ENCODE data around the gene TAP2.
A peak's percentile ranks its signal among the peaks of the same experiment; 100 is the strongest.
"Not testable (repeated sequence)": the region's sequence is repeated elsewhere in the genome, so short reads cannot be mapped to it uniquely, and the experiment has no call there.

Gene TAP2

DNA sequence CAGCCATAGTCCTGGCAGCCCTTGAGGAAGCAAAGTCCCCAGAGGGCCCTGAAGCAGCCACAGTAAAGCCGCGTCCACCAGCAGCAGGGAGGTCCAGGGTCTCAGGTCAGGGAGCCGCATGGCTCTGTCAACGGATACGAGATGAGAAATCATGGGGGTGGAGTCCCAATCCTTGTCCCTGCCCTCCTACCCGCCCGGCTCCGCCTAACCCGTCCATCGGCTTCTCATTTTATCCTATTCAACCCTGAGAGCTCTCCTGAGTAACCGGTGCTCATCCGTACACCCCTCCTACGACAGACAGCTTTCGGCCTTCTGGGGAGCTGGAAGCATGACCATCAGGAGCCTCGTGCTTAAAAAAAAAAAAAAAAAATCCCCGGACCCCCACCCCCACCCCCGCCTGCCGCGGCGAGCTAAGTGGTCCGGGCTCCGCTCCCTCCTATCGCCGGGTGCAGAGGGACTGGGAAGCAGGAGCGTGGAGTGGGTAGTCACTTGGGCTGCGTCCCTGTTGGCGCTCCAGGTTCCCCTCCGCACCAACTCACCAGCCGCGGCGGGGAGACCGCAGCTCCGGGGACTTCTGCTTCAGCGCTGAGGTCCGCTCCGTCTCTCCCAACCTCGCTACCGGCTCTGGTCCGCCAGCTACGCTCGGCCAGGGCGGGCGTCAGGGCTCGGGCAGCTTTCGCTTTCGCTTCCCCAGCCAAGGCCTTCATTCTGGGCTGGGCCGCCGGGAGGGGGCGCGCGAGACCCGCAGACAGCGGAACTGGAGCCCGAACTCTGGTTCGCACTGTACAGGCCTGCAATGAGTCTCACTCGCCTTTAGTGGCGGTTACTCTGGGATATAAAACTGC lies at the start of gene TAP2:
TSS of gene TAP2 (minus strand) at position 626 of the 845 bp plus-strand sequence. CDS start at position 120, 506 bp downstream.
- DNase-seq (ENCODE audit: low read depth in 2 of 2): peak; percentile 95 to 99

DNA sequence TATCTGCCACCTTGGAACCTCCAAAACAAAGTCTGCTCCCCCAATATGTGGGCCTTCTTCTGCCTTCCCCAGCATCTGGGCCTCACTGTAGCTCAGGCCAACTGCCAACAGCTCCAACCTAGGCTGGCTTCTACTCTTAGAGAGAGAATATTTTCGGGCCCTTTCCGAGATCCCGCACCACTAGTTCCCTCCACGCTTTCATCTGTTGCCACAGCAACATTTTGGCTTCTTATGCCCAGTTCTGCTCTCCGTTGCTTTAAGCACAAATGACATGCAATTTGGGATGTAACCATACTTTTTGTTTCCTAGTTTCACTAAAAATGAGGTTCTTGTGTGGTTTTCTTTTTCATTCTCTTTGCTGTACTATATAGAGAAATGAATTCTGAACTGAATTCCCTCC lies 49.1 kb upstream of the TAP2 start:
- DNase-seq (ENCODE audit: low read depth in 2 of 2): no peak

DNA sequence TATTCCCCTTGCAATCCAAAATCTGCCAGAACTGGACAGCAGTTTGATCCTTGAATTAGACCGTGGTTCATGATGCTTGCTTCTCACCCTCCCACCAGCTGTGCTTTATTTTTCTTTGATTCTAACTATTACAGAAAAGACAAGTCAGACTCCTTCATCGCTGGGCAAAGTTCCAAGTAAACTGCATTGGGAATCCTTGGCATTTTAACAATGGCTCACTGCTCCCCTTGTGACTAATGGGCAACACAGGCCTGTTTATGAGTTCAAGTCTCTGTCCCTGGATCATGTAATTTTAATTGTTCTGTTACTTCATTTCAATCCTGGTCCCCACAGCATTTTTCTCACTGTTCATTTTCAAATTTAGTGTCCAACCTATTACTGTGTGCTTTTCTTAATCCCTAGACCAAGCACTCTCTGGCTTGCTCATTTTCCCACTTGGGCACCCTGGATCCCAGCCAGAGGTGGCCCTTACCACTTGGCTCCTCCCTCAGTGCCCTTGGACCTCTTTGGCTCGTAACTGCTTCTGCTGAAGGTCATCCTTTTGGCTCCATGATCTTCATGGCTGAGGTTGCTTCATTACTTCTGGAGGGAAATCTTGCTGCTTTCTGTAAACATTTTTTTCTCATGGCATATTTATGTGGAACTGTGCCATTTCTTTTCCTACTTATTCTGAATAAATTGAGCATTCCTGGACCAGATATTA lies 48.3 kb upstream of the TAP2 start:
- no peak for DNase-seq (ENCODE audit: low read depth in 2 of 2)

DNA sequence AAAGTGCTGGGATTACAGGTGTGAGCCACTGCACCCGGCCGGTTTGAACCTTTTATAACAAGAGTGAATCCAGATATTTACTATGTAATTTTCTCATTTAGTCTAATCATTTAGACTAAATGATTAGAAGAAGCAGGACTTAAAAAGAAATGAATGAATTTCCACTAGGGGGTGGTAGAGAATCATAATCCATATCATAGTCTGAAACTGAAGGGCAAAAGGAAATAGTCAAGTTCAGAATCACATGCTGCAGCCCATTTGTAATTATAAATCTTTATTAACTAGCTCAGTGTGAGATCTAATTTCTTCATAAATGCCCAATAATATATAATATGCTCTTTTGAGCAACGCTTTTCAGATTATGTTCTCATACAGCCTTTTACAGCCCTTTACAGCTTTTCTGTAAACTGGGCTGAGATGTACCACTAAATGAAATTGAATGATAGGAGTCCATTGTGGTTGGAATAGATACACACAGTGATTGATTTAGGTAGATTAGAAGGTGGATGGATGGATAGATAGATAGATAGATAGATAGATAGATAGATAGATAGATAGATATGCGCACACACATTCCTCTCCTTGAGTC lies 47.3 kb upstream of the TAP2 start:
- no peak for DNase-seq (ENCODE audit: low read depth in 2 of 2)

DNA sequence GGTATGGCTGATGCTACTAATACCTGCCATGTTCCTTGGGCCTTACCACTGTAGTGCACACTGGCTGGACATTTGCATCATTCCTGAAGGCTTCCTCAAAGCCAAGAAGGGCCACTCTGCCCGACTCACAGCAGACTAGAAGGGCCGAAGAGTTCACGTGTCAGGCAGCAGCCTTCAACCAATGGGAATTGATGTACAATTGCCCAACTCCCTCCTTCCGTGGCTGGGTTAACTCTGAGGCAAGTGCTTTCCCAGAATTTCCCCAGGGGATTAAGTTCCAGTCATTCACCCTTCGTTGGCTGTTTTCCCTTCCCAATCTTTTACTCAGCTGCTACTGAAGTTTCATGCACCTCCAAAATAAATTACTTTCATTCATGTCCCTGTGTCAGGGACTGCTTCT lies 45.2 kb upstream of the TAP2 start:
- no peak for DNase-seq (ENCODE audit: low read depth in 2 of 2)

DNA sequence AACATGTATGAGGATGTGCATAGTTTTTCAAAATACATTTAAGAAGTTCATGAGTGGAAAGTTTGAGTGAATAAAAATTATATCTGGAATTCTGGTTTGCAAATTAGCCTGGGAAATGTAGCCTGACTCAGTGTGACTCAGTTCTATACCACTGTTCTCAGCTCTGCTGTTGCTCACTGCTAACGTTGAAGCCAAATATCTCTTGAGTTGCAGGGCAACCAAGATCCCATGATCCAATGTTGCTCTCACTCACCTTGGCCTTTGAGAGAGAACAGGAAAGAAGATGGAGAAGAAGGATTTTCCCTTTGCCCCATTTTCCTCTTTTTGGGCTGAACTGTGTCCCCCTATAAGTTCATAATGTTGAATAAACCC lies 44.3 kb upstream of the TAP2 start:
- DNase-seq (ENCODE audit: low read depth in 2 of 2): no peak

DNA sequence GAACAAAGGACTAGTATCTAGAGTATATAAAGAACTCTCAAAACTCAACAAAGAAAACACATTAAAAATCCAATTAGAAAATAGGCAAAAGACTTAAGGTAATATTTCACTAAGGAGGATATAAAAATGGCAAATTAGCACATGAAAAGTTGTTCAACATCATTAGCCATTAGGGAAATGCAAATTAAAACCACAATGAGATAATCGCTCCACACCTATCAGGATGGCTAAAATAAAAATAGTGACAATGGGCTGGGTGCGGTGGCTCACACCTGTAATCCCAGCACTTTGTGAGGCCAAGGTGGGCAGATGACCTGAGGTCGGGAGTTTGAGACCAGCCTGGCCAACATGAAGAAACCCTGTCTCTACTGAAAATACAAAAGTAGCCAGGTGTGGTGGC lies 42.4 kb upstream of the TAP2 start:
- not testable (repeated sequence) for DNase-seq (ENCODE audit: low read depth in 2 of 2)

DNA sequence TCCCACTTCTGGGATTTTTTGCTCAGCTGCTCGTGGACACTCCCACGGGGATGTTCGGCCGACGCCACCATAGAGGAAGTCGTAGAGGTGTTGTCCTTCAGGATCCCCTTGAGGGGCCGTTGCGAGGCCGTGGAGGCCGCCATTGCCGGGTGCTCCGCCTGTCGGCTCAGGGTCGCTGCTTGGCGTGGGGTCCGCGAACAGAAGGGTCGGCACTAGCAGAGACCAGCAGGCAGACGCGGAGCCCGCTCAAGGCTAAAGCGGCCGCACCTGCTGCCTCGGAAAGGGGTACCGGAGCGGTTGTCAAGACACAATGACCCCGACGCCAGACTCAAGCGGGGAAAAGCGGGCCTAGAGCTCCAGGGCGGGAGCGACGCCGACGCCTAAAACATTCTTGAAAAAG lies 41.2 kb upstream of the TAP2 start:
- DNase-seq (ENCODE audit: low read depth in 2 of 2): no peak

DNA sequence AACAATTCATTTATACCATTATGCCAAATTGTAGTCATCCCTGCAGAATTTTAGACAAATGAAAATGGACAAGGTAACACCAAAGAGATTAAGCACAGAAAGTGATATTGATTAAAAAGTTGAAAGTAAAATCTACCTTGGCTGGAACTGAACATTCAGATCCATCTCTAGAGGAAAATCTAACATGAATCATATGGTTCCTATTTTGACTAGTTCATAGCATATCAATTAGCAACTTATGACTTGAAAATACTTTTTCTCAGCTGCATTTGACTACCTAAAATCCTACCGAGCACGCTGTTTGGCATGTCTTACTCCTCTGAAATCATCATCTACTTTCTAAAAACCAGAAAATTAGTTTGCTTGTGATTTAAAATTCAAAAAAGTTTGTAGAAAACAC lies 38.1 kb upstream of the TAP2 start:
- DNase-seq (ENCODE audit: low read depth in 2 of 2): no peak

DNA sequence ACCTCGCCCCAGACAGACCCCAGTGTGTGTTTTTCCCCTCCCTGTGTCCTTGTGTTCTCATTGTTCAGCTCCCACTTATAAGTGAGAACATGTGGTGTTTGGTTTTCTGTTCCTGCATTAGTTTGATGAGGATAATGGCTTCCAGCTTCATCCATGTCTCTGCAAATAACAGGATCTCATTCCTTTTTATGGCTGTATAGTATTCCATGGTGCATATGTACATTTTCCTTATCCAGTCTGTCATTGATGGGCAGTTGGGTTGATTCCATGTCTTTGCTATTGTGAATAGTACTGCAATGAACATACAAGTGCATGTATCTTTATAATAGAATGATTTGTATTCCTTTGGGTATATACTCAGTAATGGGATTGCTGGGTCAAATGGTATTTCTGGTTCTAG lies 35.4 kb upstream of the TAP2 start:
- DNase-seq (ENCODE audit: low read depth in 2 of 2): not testable (repeated sequence)

DNA sequence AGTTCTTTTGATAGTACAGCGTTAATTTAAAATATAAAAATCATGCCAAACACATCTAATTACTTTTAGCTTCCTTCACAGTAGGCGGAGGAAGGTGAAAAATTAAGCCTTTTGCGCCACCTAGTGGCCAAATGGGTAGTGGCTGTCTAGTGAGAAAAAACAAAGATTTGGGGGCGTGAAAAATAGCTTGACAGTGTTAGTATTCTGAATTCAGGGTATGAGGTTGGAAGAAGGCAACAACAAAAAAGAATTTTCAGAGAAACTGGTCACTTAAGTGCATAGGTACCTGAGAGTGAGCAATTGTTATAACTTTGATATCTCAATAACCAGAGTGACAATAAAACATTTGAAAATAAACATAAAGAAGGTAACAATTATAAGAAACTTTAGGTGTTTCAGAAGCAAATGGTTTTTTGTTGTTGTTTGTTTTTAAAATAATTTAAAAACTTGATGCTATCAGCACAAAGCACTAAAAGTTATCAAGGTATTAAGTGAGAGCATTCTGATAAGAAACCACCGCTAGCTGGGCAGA lies 29.8 kb upstream of the TAP2 start:
- DNase-seq (ENCODE audit: low read depth in 2 of 2): peak; percentile 67 to 83

DNA sequence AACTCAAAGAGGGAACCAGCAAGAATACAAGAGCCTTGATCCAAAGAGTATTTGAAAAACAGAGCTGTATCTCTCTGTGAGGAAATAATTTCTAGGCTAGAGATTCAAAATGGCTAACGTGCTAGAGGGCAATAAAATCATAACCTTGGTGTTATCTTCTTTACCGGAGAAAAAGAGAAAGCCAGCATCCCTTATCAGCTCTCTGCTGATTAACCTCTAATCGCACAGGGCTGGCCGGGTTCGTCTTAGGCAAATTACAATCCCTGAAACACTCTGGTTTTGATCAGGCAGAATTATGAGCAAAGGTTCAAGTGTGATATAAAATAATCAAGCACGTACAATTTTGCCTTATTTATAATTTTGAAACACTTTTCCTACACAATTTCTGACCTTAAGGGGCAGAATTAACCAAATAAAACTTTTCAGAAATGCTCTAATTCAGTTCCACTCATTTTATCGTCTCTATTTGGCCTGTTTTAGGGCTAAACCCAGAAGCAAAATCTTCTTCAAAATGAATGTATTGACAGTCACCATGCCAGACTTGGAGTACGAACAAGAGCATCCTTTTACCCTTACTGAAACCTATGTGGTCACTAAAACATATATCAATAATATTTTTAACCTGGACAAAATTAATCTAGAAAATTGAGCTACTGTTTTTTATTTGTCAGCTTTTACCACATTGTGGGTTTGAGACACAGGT lies 29.2 kb upstream of the TAP2 start:
- no peak for DNase-seq (ENCODE audit: low read depth in 2 of 2)

DNA sequence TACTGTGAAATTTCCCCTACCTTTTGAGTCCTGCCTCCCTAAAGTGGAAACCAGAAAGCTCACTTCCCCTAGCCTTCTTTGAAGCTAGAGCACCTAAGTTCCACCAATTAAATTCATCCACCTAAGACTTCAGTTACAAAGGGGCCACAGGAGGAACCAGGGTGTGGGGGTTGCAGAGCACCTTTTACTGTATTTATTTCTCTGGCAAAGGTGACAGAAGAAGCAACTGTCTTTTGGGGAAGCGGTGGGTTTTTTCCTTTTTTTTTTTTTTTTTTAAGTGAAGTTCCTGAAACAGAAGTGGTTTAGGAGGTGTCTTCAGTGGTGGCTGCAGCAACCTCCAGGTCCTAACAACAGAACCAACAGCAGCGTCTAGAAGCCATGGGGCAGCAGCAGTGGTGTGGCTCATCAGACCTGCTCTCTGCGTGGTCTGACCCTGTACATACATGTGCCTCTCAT lies 28.5 kb upstream of the TAP2 start:
- no peak for DNase-seq (ENCODE audit: low read depth in 2 of 2)

DNA sequence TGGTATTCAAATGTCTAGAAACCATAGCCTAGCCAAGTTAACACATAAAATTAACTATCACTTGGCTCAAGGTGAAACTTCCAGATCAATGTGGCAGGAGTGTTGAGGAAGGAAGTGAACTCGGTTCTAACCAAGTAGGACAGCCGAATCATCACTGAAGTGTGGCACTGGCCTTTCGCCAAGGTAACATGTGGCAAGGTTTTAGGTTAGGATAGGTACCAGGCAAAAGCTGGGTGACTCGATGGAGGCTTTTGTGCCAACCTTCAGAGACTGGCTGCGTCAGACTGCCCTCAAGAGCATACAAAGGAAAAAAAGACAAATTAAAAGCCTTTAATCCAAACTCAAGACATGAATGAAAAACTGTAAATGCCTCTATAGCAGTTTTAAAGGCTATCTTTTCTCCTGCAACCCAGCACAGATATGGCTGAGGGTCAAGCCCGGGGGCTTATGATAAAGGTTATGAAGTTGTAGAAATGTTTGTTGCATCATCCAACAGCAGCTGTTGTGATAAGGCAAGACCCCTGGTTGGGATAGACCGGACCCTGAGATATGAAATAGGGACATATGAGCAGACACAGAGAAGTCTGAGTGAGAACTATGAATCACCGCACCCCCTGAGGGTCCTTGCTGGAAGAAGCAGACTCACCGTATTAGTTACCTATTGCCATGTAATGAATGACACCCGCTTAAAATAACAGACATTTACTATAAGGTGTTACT lies 27.3 kb upstream of the TAP2 start:
- no peak for DNase-seq (ENCODE audit: low read depth in 2 of 2)

DNA sequence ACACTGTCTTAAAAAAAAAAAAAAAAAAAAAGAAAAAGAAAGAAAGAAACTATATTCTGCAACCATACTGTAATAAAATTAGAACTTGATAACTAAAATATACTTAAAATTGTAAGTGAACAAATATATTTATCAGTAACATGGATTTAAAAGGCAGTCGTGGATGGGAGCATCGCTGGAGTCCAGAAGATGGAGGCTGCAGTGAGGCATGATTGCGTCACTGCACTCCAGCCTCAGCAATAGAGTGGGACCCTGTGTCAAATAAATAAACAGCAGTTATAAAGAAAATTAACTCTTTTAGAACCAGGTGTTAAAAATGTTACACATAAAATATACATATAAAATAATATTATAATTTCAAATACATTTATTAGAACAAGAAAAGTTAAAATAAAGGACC lies 24.2 kb upstream of the TAP2 start:
- no peak for DNase-seq (ENCODE audit: low read depth in 2 of 2)

DNA sequence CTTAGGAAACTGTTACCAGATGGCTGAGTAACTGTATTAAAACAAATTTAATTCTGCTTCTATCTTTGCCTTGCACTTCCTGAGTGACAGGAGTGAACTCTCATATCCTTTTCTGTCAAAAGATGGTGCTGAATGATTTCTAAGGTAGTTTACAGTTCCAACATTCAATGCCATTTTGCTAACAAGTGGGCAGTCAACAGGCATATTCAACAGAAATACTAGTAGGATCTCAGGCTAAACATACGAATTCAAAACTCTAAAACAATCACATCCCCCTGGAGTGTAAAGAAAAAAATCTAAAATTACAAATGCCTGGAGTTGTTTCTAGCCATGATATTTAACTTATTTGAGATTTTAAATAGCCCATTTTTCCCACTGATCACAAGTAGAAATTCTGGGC lies 22.1 kb upstream of the TAP2 start:
- DNase-seq (ENCODE audit: low read depth in 2 of 2): no peak

DNA sequence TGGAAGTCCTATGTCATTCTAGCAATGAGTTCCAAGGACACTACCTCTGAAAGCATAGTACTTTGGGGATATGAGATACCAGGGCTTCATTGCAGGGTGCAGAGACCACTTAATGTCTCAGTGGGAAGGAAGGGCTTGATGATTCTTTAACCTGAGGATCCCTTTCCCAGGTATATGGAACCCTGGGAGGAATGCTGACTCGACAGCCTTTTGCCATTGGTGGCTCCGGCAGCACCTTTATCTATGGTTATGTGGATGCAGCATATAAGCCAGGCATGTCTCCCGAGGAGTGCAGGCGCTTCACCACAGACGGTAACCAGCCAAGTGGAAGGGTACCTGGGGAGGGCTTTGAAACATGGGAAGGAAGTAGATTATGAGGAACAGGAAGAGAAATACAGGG lies 19.7 kb upstream of the TAP2 start:
- no peak for DNase-seq (ENCODE audit: low read depth in 2 of 2)

DNA sequence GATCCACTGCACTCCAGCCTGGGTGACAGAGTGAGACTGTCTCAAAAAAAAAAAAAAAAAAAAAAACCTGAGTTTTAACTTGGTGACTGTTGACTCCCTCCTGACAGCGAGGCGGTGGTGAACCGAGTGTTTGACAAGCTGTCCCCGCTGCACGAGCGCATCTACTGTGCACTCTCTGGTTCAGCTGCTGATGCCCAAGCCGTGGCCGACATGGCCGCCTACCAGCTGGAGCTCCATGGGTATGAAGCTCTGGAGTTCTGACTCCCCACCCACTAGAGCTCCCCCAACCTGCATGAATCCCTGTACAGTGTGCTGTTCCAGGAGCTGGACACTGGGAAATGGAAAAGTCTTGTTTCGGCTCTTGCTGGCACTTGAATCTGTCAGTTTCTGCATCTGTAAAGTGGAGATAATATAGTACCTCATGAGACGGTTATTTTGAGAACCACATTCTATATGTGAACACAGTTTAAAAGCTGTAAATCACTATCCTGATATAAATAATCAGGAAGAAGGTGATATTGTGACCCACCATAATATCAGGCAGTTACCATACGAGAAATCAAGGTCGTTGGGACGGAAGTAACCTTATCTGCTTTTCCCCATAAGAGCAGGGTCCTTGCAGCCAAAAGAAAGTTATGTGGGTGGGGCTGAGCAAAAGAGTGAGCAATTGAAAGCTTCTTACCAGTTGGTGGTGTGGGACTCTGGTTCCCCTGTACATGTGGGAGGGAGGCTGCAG lies 18.8 kb upstream of the TAP2 start:
- DNase-seq (ENCODE audit: low read depth in 2 of 2): no peak

DNA sequence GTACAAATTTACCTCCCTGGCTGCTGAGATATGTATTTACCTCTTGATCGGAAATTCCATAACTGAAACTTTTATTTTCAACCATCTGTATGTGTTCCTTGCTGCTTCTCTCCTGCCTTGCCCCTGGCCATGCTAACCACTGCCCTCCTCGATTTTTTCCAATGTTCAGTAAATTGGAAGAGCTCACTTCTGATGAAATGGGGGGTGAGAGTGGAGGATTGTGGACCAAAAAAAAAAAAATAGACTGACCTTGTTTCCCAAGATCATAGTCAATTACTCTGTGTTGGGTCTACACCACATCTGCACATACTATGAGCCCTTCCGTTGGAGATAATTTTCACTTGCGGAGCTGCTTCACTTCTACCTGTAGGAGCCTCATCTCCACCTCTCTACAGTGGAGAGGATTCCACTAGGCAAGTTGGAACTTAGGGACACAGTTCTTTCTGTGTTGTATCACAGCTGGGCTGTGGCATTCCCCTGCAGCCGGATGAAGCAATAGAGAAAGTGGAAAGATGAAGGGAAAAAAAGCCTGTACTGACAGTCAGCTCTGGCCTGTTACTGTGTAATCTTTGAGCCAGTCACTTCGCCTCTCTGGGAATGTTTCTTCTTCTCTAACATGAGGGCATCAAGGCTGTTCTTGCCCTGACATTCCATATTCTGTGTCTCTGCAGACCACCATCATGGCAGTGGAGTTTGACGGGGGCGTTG lies 17.1 kb upstream of the TAP2 start:
- no peak for DNase-seq (ENCODE audit: low read depth in 2 of 2)
